PC-9 (cell line): ENCODE measurements around the gene FUT6. TPM values are rescaled to one million over a fixed set of nuclear protein-coding genes. Genes with fewer than 3 reads are reported as not detected.
"Not testable (repeated sequence)": the region's sequence is repeated elsewhere in the genome, so short reads cannot be mapped to it uniquely, and the experiment has no call there.

Experiments used
- BruUV-seq: library from RNA; stranded (reverse); fragments of 400-500 nt; replicated peaks from 2 replicates; lab custom pipeline; 2021; lab: Mats Ljungman, UMichigan
- CTCF ChIA-PET: fragments of 300-600 bp; sonication (Branson Sonifier 250); formaldehyde crosslinking; loops from one replicate; lab custom pipeline; 2022; ENCODE audit warnings: antibody characterized with exemption; lab: Charles Lee
- POLR2A ChIA-PET: fragments of 300-600 bp; sonication (Branson Sonifier 250); formaldehyde crosslinking; loops from one replicate; lab custom pipeline; 2022; ENCODE audit warnings: antibody characterized with exemption; ENCODE audit not compliant: unreplicated experiment; lab: Charles Lee
- DNase-seq, 2 experiments: peaks; one replicate each; pipeline versions ENCODE4 v3.0.0 to v3.0.0-alpha.2; 2015 to 2022; ENCODE audit warnings: mixed read lengths in 1 of 2
- H2AFZ ChIP-seq: fragments of 200-600 bp; sonication (generic); 2 replicates; pipeline ENCODE4 v1.8.1; 2017; ENCODE audit warnings: antibody characterized with exemption
- H3F3A ChIP-seq: fragments of 200-600 bp; sonication (generic); 2 replicates; pipeline ENCODE4 v1.8.1; 2017; ENCODE audit warnings: antibody characterized with exemption, mild to moderate bottlenecking, low read depth; ENCODE audit not compliant: insufficient read depth
- H3K27ac ChIP-seq: fragments of 200-600 bp; sonication (generic); 2 replicates; pipeline ENCODE4 v1.6.1; 2016; ENCODE audit warnings: mixed run types
- H3K27me3 ChIP-seq: fragments of 200-600 bp; sonication (generic); 2 replicates; pipeline ENCODE4 v1.6.1; 2016; ENCODE audit warnings: low read depth, mixed run types; ENCODE audit not compliant: insufficient read depth
- H3K36me3 ChIP-seq: fragments of 200-600 bp; sonication (generic); 2 replicates; pipeline ENCODE4 v1.6.1; 2016; ENCODE audit warnings: low read depth, mixed run types
- H3K4me1 ChIP-seq: fragments of 200-600 bp; sonication (generic); replicated peaks from 2 replicates; pipeline ENCODE4 v1.6.1; 2016; ENCODE audit warnings: mixed run types; ENCODE audit not compliant: insufficient read depth
- H3K4me2 ChIP-seq: fragments of 200-600 bp; sonication (generic); 2 replicates; pipeline ENCODE4 v1.6.1; 2017; ENCODE audit warnings: mixed run types
- H3K4me3 ChIP-seq: fragments of 200-600 bp; sonication (generic); 2 replicates; pipeline ENCODE4 v1.6.1; 2016; ENCODE audit warnings: mixed run types
- H3K79me2 ChIP-seq: fragments of 200-600 bp; sonication (generic); 2 replicates; pipeline ENCODE4 v1.6.1; 2017; ENCODE audit warnings: low read depth, mixed run types
- H3K9me2 ChIP-seq: fragments of 200-600 bp; sonication (generic); 2 replicates; pipeline ENCODE4 v1.8.1; 2017; ENCODE audit warnings: mild to moderate bottlenecking; ENCODE audit not compliant: insufficient read depth
- H3K9me3 ChIP-seq: fragments of 200-600 bp; sonication (generic); 2 replicates; pipeline ENCODE4 v1.8.1; 2016; ENCODE audit warnings: low read depth; ENCODE audit not compliant: insufficient read depth
- H4K20me1 ChIP-seq: fragments of 200-600 bp; sonication (generic); 2 replicates; pipeline ENCODE4 v1.8.1; 2017; ENCODE audit not compliant: insufficient read depth
- EZH2 ChIP-seq: fragments of 200-600 bp; sonication (generic); IDR thresholded peaks from 2 replicates; pipeline ENCODE4 v1.8.0; 2017; ENCODE audit warnings: antibody characterized with exemption, low read depth
- intact Hi-C: fragments of 100-400 bp; cut with micrococcal nuclease; formaldehyde crosslinking; loops from one replicate; pipeline ENCODE4 v1.10.0; 2022; ENCODE audit not compliant: unreplicated experiment
- total RNA-seq: library from RNA; stranded (reverse); gene quantifications from 2 replicates; pipeline ENCODE4 v1.2.3, GENCODE V29; 2021
- TF ChIP-seq, protein P1 (sequence below): fragments of 200-600 bp; sonication (generic); conservative IDR thresholded peaks from 2 replicates; pipeline ENCODE4 v1.6.1; 2017; ENCODE audit warnings: mixed run types, antibody characterized with exemption, mild to moderate bottlenecking, moderate library complexity

FUT6 gene
- total RNA-seq, 1 experiment from 2014 or later, result 0.55 TPM

- Histone ChIP-seq H2AFZ (no peak overlapping the region), H3K27me3 (no peaks in the 10 kb centered on the region), H4K20me1 (no peaks in the 10 kb centered on the region), H3K79me2 (no peaks in the 10 kb centered on the region), H3F3A (no peaks in the 10 kb centered on the region), H3K27ac (no peak overlapping the region), H3K4me2 (no peak overlapping the region), H3K4me1 (no peaks in the 10 kb centered on the region), H3K4me3 (no peak overlapping the region), H3K36me3 (no peaks in the 10 kb centered on the region), H3K9me2 (no peaks in the 10 kb centered on the region), H3K9me3 (no peaks in the 10 kb centered on the region)
- no peak for DNase-seq
- TF ChIP-seq, protein P1, sequence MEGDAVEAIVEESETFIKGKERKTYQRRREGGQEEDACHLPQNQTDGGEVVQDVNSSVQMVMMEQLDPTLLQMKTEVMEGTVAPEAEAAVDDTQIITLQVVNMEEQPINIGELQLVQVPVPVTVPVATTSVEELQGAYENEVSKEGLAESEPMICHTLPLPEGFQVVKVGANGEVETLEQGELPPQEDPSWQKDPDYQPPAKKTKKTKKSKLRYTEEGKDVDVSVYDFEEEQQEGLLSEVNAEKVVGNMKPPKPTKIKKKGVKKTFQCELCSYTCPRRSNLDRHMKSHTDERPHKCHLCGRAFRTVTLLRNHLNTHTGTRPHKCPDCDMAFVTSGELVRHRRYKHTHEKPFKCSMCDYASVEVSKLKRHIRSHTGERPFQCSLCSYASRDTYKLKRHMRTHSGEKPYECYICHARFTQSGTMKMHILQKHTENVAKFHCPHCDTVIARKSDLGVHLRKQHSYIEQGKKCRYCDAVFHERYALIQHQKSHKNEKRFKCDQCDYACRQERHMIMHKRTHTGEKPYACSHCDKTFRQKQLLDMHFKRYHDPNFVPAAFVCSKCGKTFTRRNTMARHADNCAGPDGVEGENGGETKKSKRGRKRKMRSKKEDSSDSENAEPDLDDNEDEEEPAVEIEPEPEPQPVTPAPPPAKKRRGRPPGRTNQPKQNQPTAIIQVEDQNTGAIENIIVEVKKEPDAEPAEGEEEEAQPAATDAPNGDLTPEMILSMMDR, result no peak
- TF ChIP-seq EZH2, result no peak
- CTCF ChIA-PET, result no interaction called here
- no TSS peak for BruUV-seq
- POLR2A ChIA-PET, result no interaction called here
- intact Hi-C loops, result no loop called here
Observed at GRCh38 chr19:5782322-5782721, 57.2 kb downstream of the FUT6 start.

- BruUV-seq, H3K27me3 ChIP-seq, DNase-seq, H2AFZ ChIP-seq, H3K36me3 ChIP-seq, POLR2A ChIA-PET, H3K27ac ChIP-seq, H3K4me1 ChIP-seq, intact Hi-C loops, H3K4me2 ChIP-seq, H3K4me3 ChIP-seq, H3K79me2 ChIP-seq, H3K9me3 ChIP-seq, H3F3A ChIP-seq, H3K9me2 ChIP-seq, H4K20me1 ChIP-seq: not testable (repeated sequence)
- CTCF ChIA-PET, result interaction anchor here (0.6 kb wide), 1 partner anchor 884 kb away, joined by 4 read pairs; no protein-coding TSS in a partner anchor
Observed at GRCh38 chr19:5780916-5781315, 58.6 kb downstream of the FUT6 start.

Other genes with a start within 250 kb of the FUT6 start
- gene SAFB2, start 216.9 kb downstream of the FUT6 start, total RNA-seq, result 43.1 and 66.1 TPM in 2 replicates
- gene SAFB, start 216.6 kb downstream of the FUT6 start, total RNA-seq, result 68.7 and 88.7 TPM in 2 replicates
- 31.1 and 34.7 TPM in 2 replicates for gene MICOS13, start 159.2 kb downstream of the FUT6 start, total RNA-seq
- gene HSD11B1L, start 158.7 kb downstream of the FUT6 start, total RNA-seq, result 7.5 and 11.9 TPM in 2 replicates
- 772 and 787 TPM in 2 replicates for gene RPL36, start 149.4 kb downstream of the FUT6 start, total RNA-seq
- gene LONP1, start 119.6 kb downstream of the FUT6 start, total RNA-seq, result 78.2 and 140 TPM in 2 replicates
- not detected in 2 replicates for gene CATSPERD, start 119.1 kb downstream of the FUT6 start, total RNA-seq
- 4.5 and 4.6 TPM in 2 replicates for gene PRR22, start 55.0 kb downstream of the FUT6 start, total RNA-seq
- gene DUS3L, start 48.5 kb downstream of the FUT6 start, total RNA-seq, result 27.1 and 29.2 TPM in 2 replicates
- 1.9 and 3.5 TPM in 2 replicates for gene NRTN, start 34.6 kb downstream of the FUT6 start, total RNA-seq
- 28.5 and 28.7 TPM in 2 replicates for gene FUT3, start 11.7 kb upstream of the FUT6 start, total RNA-seq
- 0.28 TPM in 1 of 2 replicates, not detected in the other for gene FUT5, start 30.8 kb upstream of the FUT6 start, total RNA-seq
- gene NDUFA11, start 64.1 kb upstream of the FUT6 start, total RNA-seq, result 169 and 181 TPM in 2 replicates
- gene VMAC, start 65.2 kb upstream of the FUT6 start, total RNA-seq, result 6.2 and 7.1 TPM in 2 replicates
- gene CAPS, start 74.6 kb upstream of the FUT6 start, total RNA-seq, result 32.0 and 41.5 TPM in 2 replicates
- gene RANBP3, start 138.4 kb upstream of the FUT6 start, total RNA-seq, result 43.7 and 44.1 TPM in 2 replicates